ENCODE measurements around the gene GALNT14. TPM values are rescaled to one million over a fixed set of nuclear protein-coding genes. Genes with fewer than 3 reads are reported as not detected.

GALNT14 gene
- total and polyA plus RNA-seq, 2 donors (not counting 1 experiment from before 2014, with no cell fraction given): 3.1 to 6.2 TPM

DNA sequence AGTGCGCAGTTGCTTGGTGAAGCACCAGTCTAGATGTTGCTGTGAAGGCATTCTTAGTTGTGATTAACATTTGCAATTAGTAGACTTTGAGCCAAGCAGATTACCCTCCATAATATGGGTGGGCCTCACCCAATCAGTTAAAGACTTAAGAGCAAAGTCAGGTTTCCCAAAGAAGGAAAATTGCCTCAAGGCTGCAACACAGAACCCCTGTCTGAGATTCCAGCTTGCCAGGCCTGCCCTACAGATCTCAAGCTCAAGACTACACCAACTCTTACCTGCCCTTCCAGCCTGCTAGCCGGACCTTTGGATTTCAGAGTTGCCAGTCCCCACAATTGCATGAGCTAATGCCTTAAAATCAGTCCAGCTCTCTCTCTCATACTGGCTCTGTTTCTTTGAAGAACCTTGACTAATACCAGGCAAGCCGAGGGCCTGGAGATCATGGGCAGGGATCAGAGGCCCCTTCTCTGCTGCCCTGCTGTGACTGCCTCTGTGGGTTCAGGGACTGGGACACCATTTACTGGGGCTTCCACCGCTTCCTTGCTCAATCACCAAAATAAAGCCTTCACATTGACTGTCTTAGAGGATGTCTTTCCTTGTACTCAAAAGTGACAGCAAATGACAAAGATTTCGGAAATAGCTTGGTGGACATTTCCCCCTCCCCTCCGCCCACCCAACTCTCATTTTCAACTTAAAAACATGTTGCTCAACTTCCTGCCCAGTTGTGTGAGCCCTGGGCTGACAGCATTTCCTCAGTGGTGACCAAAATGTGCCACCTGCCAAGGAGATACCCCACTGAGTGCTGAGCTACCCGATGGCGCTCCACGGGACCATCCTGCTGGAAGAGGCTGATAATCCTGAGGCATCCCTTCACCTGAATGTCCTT, 86.7 kb downstream of the GALNT14 start:
- H3K4me2 ChIP-seq (replicated peaks; ENCODE audit: low read depth, low read length, poor library complexity, severe bottlenecking): no peak overlapping the region
- H3K9ac ChIP-seq (ENCODE audit: low read length): no peak overlapping the region
- Mint-ChIP-seq H3K27me3 (no peaks in the 10 kb centered on the region), H3K27ac (no peak overlapping the region), H3K9me3 (ENCODE audit: insufficient read depth) (no peaks in the 10 kb centered on the region), H3K4me3 (no peak overlapping the region), H3K4me1 (no peaks in the 10 kb centered on the region)
- ATAC-seq (ENCODE audit: low read depth) (no peak), DNase-seq (no peak)
- intact Hi-C loops (cut with micrococcal nuclease): no loop called here
- H3K4me3 ChIP-seq (ENCODE audit: control extremely low read depth in 1 of 5, extremely low read depth in 1 of 5, insufficient read depth in 1 of 5, low read depth in 2 of 5, low read length in 4 of 5): no peak overlapping the region
- no peaks in the 10 kb centered on the region for H3K9me3 ChIP-seq (ENCODE audit: control extremely low read depth in 1 of 3, control insufficient read depth in 2 of 3, insufficient read depth in 1 of 3, low read length in 2 of 3)
- H3K27ac ChIP-seq (ENCODE audit: low read length in 2 of 2): no peak overlapping the region
- no peaks in the 10 kb centered on the region for H3K27me3 ChIP-seq (replicated peaks in 1 of 4; ENCODE audit: control extremely low read depth in 1 of 4, control insufficient read depth in 3 of 4, insufficient read depth in 4 of 4, low read length in 3 of 4)
- no peaks in the 10 kb centered on the region for H3K4me1 ChIP-seq (ENCODE audit: control insufficient read depth in 2 of 2, insufficient read depth in 2 of 2, low read length in 2 of 2)
- no peaks in the 10 kb centered on the region for H3K36me3 ChIP-seq (replicated peaks in 1 of 2; ENCODE audit: control extremely low read depth in 1 of 2, control insufficient read depth in 1 of 2, extremely low read depth in 1 of 2, insufficient read depth in 2 of 2, low read length in 1 of 2)
- no peak for TF ChIP-seq EZH2 (IDR thresholded peaks at IDR 0.05; ENCODE audit: borderline replicate concordance, insufficient read depth, low read depth, low read length, poor library complexity, severe bottlenecking)
- TF ChIP-seq, protein P1, sequence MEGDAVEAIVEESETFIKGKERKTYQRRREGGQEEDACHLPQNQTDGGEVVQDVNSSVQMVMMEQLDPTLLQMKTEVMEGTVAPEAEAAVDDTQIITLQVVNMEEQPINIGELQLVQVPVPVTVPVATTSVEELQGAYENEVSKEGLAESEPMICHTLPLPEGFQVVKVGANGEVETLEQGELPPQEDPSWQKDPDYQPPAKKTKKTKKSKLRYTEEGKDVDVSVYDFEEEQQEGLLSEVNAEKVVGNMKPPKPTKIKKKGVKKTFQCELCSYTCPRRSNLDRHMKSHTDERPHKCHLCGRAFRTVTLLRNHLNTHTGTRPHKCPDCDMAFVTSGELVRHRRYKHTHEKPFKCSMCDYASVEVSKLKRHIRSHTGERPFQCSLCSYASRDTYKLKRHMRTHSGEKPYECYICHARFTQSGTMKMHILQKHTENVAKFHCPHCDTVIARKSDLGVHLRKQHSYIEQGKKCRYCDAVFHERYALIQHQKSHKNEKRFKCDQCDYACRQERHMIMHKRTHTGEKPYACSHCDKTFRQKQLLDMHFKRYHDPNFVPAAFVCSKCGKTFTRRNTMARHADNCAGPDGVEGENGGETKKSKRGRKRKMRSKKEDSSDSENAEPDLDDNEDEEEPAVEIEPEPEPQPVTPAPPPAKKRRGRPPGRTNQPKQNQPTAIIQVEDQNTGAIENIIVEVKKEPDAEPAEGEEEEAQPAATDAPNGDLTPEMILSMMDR (IDR thresholded peaks at IDR 0.05): no peak
- 60% methylated on average over 7 of the region's 9 CpGs for WGBS (ENCODE audit: insufficient coverage)
- ChIA-PET CTCF (no interaction called here), POLR2A (no interaction called here)
- no peak overlapping the region for H2AFZ ChIP-seq (ENCODE audit: insufficient read depth, low read depth, low read length, poor library complexity, severe bottlenecking)
- H3K79me2 ChIP-seq (ENCODE audit: control insufficient read depth, insufficient read depth, low read length): no peaks in the 10 kb centered on the region
- H4K20me1 ChIP-seq (ENCODE audit: control insufficient read depth, insufficient read depth, low read length, poor library complexity, severe bottlenecking): no peaks in the 10 kb centered on the region

DNA sequence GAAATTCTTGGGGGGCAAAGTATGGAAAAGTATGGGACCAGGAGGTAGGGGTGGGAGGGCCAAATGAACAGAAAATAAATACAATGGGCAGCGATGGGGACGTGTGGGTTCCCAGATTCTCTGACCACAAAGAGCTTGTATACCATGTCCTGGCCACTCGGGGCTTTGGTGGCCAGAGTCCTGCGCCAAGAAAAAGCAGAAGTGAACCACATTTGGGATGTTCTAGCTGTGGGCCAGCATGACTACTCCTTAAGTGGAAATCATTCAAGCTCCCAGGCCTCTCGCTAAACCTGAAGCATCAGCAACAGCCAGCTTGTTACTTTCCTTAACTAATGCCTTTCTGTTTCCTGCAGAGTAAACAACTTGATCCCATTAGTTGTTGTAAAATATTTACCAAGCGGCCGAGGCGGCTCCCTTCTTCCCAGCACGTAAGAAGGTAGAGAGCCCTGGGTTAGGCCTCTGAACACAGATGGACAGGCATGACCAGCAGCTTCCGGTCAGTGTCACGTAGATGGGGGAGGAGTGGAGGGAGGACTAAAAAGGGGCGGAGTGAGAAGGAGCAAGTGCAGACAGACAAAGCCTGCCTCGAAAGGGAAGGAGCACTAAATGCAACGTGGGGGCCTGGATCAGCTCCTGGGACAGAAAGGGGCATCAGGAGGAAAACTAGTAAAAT, 88.2 kb downstream of the GALNT14 start:
- intact Hi-C loops (cut with micrococcal nuclease): no loop called here
- Histone ChIP-seq H3K9ac (ENCODE audit: low read length) (no peak overlapping the region), H3K4me1 (ENCODE audit: control insufficient read depth in 2 of 2, insufficient read depth in 2 of 2, low read length in 2 of 2) (no peaks in the 10 kb centered on the region), H3K4me2 (replicated peaks; ENCODE audit: low read depth, low read length, poor library complexity, severe bottlenecking) (no peak overlapping the region), H3K79me2 (ENCODE audit: control insufficient read depth, insufficient read depth, low read length) (no peaks in the 10 kb centered on the region), H3K4me3 (ENCODE audit: control extremely low read depth in 1 of 5, extremely low read depth in 1 of 5, insufficient read depth in 1 of 5, low read depth in 2 of 5, low read length in 4 of 5) (no peak overlapping the region), H3K9me3 (ENCODE audit: control extremely low read depth in 1 of 3, control insufficient read depth in 2 of 3, insufficient read depth in 1 of 3, low read length in 2 of 3) (no peaks in the 10 kb centered on the region), H3K27me3 (replicated peaks in 1 of 4; ENCODE audit: control extremely low read depth in 1 of 4, control insufficient read depth in 3 of 4, insufficient read depth in 4 of 4, low read length in 3 of 4) (no peaks in the 10 kb centered on the region), H3K36me3 (replicated peaks in 1 of 2; ENCODE audit: control extremely low read depth in 1 of 2, control insufficient read depth in 1 of 2, extremely low read depth in 1 of 2, insufficient read depth in 2 of 2, low read length in 1 of 2) (no peaks in the 10 kb centered on the region), H2AFZ (ENCODE audit: insufficient read depth, low read depth, low read length, poor library complexity, severe bottlenecking) (no peak overlapping the region), H3K27ac (ENCODE audit: low read length in 2 of 2) (no peak overlapping the region), H4K20me1 (ENCODE audit: control insufficient read depth, insufficient read depth, low read length, poor library complexity, severe bottlenecking) (no peaks in the 10 kb centered on the region)
- POLR2A ChIA-PET: no interaction called here
- Mint-ChIP-seq H3K27ac (no peak overlapping the region), H3K4me3 (no peak overlapping the region), H3K4me1 (no peaks in the 10 kb centered on the region), H3K9me3 (ENCODE audit: insufficient read depth) (no peaks in the 10 kb centered on the region), H3K27me3 (no peaks in the 10 kb centered on the region)
- ATAC-seq (ENCODE audit: low read depth) (no peak), DNase-seq (no peak)
- no peak for TF ChIP-seq EZH2 (IDR thresholded peaks at IDR 0.05; ENCODE audit: borderline replicate concordance, insufficient read depth, low read depth, low read length, poor library complexity, severe bottlenecking)
- TF ChIP-seq, protein P1 (IDR thresholded peaks at IDR 0.05): no peak
- 70% methylated on average over 14 of the region's 14 CpGs for WGBS (ENCODE audit: insufficient coverage)
- CTCF ChIA-PET: no interaction called here

Data from B cell (primary cell).